Measurements from ENCODE around the gene WHRN.

Gene WHRN

GRCh38 chr9:114446672-114447450 lies 58.4 kb downstream of the WHRN start:
- DNase-seq: no peak

DNA sequence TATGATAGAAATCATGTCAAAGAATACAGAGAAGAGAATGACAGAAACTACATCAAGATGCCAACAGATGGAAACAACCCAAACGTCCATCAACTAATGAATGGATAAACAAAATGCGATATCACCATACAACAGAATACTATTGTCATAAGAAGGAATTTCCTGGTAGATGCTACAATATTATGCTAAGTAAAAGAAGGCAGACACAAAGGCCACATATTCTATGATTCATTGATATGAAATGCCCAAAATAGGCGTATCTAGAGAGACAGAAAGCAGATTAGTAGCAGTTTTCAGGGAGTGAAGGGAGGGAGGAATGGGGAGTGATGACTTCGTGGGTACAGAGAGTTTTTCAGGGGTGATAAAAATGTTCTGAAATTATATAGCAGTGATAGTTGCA lies 59.2 kb downstream of the WHRN start:
- DNase-seq: no peak

GRCh38 chr9:114445616-114446015 lies 59.7 kb downstream of the WHRN start:
- DNase-seq: no peak

DNA sequence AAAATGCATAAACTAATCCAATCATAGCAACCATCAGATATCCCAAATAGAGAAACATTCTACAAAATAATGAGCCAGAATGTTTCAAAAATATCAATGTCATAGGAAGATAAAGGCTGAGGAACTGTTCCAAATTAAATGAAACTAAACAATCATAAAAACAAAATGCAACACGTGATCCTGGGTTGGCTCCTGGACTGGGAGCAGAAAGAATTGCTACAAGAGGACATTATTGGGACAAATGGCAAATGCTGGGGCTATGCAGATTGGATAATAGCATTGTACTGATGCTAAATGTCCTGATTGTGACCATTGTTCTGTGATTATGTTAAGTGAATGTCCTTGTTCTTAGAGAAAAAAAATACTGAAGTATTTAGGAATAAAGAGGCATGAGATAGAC lies 63.3 kb downstream of the WHRN start:
- DNase-seq: no peak

GRCh38 chr9:114437401-114437893 lies 67.8 kb downstream of the WHRN start:
- no peak for DNase-seq

GRCh38 chr9:114434878-114435311 lies 70.4 kb downstream of the WHRN start:
- DNase-seq: peak; percentile 64

DNA sequence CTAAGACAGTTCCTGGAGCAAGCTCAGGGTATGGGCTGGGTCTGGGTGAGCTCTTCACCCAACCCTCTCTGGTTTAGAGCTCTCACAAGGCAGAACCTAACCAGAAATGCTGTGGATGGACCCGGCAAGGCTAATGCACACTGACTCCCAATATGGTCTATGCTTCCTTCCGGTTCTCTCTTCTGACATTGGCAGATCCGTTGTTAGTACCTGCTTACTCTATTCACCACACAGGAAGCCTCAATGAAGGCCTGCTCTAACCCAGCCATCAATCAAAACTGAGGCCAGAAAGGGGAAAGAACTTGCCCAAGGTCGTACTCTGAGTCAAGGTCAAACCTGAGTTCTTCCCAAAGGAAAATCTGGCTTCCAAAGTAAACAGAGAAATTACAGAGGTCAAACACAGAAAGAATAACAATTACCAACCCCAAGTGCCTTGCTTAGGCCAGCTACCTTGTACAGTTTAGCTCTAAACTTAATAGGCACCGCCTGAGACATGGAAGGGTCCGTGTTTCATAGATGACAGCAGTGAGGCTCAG lies 71.5 kb downstream of the WHRN start:
- no peak for DNase-seq

DNA sequence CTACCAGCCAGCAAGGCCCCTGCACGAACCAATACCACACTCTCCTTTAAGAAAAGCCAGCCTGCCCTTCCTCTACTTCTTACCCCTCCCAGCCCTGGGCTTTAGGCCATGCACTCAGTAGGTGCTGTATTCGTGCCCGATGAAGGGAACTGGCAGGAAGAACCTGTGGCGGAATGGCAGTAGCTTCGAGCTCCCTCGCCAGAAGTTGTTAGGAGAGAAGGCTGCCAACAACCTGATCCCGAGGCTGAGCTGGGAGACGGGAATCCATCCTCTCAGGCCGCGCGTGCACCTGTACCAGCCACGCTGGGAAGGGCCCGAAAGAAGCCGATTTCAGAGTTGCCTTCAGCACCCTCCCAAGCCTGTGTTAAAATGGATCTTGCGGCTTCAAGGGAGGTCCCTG lies 72.2 kb downstream of the WHRN start:
- no peak for DNase-seq

DNA sequence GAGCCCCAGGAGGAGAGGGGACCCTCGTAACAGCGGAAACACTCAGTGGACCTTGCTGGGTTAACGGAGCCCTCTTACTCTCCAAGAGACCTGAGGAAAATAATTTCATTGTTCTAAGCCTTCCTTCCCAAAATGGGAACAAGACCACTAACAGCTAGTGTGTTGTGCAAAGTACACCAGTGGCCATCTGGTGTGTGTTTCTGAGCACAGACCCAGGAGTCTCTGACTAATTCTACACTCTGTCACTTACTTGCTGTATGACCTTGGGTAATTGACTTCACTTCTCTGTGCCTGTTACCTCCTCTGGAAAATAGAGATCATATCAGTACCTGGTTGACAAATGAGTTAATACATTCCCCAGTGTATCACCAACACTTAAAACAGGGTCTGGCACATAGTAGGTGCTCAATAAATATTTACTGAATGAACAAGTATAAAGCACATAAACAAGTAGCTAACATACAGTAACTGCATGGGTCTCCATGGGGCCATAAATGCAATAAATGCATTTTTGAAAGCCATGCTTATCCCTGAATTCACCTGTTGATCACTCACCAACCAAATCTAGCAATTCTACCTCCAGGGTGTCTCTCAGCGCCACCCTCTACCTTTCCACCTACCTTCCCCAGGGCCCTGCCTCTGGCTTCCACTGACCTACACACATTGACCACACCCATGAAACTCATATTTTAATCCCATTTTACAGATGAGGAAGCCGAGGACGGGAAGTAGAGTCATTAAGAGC lies 72.8 kb downstream of the WHRN start:
- DNase-seq: no peak

- DNase-seq: no peak
Measured at GRCh38 chr9:114431770-114432169, 73.5 kb downstream of the WHRN start.

DNA sequence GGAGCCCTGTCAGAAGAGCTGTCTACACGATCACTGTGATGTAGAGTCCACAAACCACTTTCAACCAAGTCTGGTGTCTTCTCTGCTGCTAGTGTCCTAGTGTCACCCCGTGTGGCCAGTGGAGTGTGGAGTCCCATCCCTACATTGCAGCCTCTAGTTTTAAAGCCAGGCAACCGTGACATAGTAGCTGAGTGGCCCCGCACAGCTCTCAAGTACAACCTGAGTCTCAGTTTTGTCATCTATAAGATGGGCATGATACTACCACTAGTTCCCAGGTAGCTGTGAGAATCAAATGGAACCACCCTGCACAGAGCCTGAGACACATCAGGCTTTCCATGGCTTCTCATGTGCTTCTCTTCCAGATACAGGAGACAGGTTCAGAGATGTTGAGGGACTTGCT lies 74.3 kb downstream of the WHRN start:
- DNase-seq: no peak

DNA sequence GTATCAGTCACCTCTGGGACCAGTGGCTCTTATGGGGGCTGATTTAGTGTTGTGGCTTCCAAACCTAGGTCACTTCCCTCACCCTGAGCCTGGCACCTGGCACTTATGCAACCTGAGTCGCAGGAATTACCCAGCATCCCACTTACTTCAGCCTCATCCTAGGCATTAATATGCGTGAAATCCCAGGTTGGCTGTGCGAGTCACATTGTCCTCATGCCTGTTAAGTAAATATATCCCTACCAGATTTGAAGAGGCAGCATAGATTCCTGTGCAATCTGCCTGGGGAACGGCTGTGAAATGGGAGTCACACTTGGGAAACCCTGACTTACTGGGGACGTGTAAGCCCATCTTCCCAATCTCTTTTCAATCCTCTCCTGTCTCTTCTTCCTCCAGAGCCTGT lies 74.8 kb downstream of the WHRN start:
- DNase-seq: no peak

DNA sequence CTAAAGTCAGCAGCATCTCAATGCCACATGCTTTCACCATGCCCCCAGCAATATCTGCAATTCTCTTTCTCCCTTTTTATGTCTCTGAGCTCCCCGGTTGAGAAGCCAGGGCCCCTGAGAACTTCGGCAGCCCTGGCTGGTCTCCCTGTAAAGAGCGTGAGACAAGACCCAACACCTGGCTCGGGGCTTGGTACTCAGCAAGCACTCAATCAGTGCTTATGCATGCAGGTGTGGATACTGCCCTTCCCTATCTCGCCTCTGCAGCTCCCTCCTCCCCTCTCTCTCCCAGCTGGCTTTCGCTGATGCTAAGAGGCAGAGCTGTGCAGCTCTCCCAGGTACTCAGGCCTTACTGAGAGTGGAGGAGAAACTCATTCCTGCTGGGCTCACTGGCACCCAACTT lies 75.8 kb downstream of the WHRN start:
- no peak for DNase-seq

DNA sequence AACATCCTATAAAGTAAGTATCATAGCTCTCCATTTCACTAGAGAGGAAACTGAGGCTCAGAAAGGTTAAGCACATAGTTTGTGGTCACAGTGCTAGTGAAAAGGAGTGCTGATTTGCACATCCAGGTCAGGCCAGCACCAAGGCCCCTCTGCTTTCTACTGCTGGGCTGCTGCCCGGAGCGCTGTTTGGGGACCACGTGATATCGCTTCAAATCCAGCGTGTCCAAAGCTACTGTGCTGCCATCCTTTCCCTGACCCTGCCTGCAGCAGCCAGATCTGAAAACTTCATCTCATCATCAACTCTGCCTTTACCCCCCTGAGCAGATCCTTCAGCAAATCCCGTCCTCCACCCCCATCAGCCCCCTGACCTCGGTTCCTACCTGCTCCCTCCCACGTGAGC lies 76.8 kb downstream of the WHRN start:
- no peak for DNase-seq

DNA sequence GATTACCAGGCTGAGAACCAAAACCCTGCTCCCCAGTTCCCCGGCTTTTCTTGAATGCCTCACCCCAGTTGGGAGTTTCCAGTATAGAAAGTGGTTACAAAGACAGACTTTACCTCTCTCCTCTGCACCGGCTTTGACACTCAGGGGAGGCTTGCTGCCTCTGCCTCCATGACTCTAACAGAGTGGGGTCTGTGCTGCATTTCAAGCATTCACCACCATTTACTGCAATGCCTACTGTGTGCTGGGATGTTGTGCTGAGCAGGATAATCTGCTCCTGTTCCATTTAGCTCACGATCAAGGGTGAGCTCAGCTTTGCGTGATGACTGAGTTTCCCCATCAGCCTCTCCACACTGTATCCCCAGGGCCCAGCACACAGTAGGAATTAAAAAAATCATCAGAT lies 77.6 kb downstream of the WHRN start:
- no peak for DNase-seq

DNA sequence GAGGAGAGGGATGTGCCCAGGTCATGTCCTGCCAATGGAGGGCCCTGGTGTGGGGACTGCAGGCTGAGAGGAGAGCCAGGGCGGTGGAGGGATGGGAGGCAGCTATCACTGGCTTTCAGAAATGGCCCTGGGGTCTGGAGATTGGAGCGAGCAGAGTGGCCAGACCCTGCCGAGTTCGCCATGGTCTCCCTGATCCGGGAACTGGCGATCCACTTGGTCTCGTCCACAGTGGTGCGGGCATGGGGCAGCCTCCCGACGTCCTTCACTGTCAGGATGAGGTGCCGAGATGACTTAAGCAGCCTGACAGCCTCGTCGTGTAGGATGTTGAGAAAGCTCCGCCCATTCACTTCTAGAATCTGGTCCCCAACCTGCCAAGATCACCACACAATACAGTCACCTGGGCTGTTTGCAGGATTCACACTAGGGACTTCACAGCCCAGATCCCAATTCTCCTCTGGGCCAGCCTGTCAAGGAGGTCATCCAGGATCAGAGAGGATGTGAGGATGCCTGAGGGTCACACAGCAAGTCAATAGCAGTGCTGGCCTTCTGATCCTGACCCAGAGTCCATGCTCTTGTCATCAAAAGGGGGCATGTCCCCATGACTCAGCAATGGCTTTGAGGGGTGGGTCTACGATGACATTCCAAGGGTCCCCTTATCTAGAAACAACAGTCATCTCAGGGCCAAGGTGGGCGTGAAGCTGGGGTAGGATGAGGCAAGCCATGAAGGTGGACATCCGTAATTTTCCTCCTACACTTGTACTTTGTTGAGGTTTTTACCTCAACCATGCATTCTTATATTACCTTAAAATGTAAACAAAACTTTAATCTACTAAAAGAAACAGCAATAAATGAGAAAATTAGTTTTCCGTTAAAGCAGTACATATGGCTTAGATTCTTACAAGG lies 79.0 kb downstream of the WHRN start:
- DNase-seq: no peak

DNA sequence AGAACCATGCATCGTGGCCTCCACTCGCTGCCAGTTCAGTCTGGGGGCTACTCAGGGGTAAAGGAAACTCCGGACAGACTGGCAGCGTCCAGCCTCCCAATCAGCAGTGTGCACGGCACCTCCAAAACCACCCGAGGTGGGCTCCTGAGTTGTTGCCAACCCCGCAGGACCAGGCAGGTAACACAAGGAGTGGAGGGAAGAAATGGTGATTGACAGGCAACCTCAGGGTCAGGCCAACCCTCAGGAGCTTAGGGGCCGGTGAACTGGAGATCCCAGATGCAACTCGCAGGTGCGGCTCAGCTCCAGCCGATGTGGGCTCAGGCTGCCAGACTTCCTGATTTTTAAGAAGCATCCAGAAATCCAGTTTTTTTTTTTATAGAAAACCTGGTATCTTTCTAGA lies 80.1 kb downstream of the WHRN start:
- no peak for DNase-seq

GRCh38 chr9:114424126-114424525 lies 81.1 kb downstream of the WHRN start:
- DNase-seq: no peak

DNA sequence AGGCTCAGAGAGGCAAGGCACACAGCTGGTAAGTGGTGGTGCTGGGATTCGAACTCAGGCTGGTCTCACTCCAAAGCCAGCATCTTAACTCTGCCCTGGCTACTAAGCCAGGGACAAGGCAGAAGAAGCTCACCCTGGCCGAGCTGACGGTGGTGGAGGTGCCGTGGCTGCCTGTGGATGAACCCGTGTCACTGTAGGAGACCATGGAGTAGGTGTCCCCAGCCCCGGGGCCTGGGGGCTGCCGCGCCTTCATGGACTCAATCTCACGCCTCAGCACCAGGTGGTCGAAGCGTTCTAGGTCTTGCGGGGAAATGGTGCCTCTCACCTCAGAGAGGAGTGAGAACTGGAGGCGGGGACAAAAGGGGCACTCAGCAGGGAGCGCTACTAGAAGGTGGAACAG lies 82.1 kb downstream of the WHRN start:
- DNase-seq: no peak

DNA sequence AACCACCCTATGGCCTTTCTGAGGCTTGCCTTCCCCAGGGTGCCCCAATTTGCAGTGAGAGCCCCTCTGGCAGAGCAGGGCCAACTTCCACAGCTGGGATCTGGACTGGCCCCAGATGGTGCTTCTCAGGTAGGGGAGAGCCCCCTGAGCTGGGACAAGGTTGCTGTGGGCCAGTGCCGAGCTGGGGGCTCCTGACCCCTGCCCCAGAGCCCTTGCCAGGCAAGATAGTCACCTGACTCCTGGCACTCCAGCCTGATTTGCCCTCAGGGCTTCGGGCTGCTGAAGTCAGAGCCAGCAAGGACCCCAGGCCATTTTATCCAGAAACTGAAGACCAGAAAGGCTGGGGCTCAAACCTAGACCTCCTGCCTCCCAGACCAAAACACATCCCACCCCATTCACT lies 84.1 kb downstream of the WHRN start:
- DNase-seq: no peak

DNA sequence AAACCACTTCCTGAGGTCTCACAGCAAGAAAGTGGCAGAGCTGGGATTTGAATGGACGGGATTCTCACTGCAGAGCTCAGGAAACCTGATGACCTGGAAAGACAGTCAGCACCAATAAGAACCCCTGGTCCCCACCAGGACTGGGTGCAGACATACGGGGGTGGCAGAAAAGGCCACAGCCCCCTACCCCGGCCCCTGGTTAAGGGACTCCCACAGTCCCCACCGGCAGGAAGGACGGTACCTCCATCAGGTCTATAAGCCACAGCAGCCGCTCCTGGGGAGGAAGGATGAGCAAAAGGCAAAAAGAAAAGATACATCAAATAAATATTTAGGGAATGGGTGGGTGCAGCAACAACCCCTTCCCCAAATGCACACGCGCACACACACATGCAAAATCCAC lies 85.5 kb downstream of the WHRN start:
- no peak for DNase-seq

DNA sequence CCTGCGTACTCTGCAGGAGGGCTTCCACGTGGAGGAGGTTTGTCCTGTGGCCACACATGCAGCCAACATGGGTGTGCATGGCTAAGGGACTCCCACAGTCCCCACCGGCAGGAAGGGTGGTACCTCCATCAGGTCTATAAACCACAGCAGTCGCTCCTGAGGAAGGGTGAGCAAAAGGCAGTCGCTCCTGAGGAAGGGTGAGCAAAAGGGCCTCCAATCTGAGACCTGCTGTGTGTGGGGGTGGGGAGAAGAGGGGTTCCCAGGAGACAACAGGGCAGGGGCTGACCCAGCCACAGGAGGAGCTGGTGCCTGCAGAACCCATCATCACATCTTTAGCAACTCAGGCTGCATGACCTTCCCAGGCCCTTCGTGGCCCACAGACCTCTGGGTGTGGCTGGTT lies 87.2 kb downstream of the WHRN start:
- DNase-seq: no peak

DNA sequence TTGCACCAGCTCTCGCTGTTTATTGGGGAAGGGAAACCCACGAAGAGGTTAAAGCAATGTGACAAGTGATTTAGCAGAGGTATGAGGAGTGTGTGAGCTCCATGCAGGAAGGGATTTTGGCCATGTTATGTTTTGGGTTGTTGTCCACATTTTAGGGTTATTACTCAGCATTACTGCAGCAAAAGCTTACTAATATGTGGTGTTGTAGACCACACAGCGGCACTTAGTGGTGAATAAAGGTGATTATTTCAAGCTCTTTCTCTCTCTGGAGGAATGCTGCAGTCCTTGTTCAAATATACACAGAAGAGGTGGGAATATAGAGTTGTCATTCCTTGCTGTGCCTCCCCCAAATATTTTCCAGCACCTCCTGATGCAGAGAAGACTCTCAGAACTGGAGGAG lies 87.8 kb downstream of the WHRN start:
- no peak for DNase-seq
